GM12878 (cell line): ENCODE results near the gene TK2. TPM values are rescaled to one million over a fixed set of nuclear protein-coding genes. Genes with fewer than 3 reads are reported as not detected.
A peak's percentile ranks its signal among the peaks of the same experiment; 100 is the strongest.

ENCODE experiments used
- CEBPB ChIP-seq, 2 experiments: fragments of 150-350 bp in 1 of 2; IDR thresholded peaks; 2 replicates each; pipeline ENCODE4 v1.6.1; 2012 to 2014; ENCODE audit warnings: low read depth in 2 of 2, low read length in 2 of 2, borderline replicate concordance in 1 of 2, inconsistent platforms in 1 of 2
- EP300 ChIP-seq, 2 experiments: fragments of 150-350 bp in 1 of 2; IDR thresholded peaks; 2 replicates each; pipeline ENCODE4 v1.6.1; 2011 to 2012; ENCODE audit warnings: low read depth in 2 of 2, low read length in 2 of 2, borderline replicate concordance in 1 of 2, improper control_type of control experiment in 1 of 2, inconsistent platforms in 1 of 2; ENCODE audit not compliant: control insufficient read depth in 1 of 2
- HDAC2 ChIP-seq: fragments of 200-600 bp; sonication (generic); IDR thresholded peaks from 2 replicates; pipeline ENCODE4 v1.6.1; 2017
- IKZF2 ChIP-seq, 2 experiments: fragments of 450-650 bp; IDR thresholded peaks; 2 replicates each; pipeline ENCODE4 v1.6.1; 2017; ENCODE audit warnings: mild to moderate bottlenecking in 2 of 2, moderate library complexity in 2 of 2
- NFXL1 ChIP-seq: fragments of 450-650 bp; IDR thresholded peaks from 2 replicates; pipeline ENCODE4 v1.6.1; 2017; ENCODE audit warnings: antibody characterized with exemption, mild to moderate bottlenecking, borderline replicate concordance
- NFYA ChIP-seq: IDR thresholded peaks from 2 replicates; pipeline ENCODE4 v1.6.1; 2011; ENCODE audit warnings: low read depth, mild to moderate bottlenecking, low read length, improper control_type of control experiment, borderline replicate concordance
- NR2C2 ChIP-seq: IDR thresholded peaks from 2 replicates; pipeline ENCODE4 v1.6.1; 2011; ENCODE audit warnings: borderline replicate concordance, low read depth; ENCODE audit not compliant: control insufficient read depth, insufficient read length
- PAX5 ChIP-seq: IDR thresholded peaks from 2 replicates; pipeline ENCODE4 v1.6.1; 2011; ENCODE audit warnings: low read depth, low read length, borderline replicate concordance
- POLR2AphosphoS5 ChIP-seq: IDR thresholded peaks from 2 replicates; pipeline ENCODE4 v1.6.1; 2011; ENCODE audit warnings: mild to moderate bottlenecking, low read length, inconsistent platforms
- RUNX3 ChIP-seq: IDR thresholded peaks from 2 replicates; pipeline ENCODE4 v1.6.1; 2012; ENCODE audit warnings: low read length, inconsistent platforms
- SMC3 ChIP-seq: IDR thresholded peaks from 2 replicates; pipeline ENCODE4 v1.6.1; 2011; ENCODE audit warnings: low read length, improper control_type of control experiment, borderline replicate concordance
- SPI1 ChIP-seq: IDR thresholded peaks from 2 replicates; pipeline ENCODE4 v1.6.1; 2011; ENCODE audit warnings: low read depth, mild to moderate bottlenecking, low read length, moderate library complexity, borderline replicate concordance; ENCODE audit not compliant: insufficient read depth
- ZNF217 ChIP-seq: fragments of 450-650 bp; IDR thresholded peaks from 2 replicates; pipeline ENCODE4 v1.6.1; 2017; ENCODE audit warnings: antibody characterized with exemption, mild to moderate bottlenecking
- ZNF592 ChIP-seq: fragments of 450-650 bp; IDR thresholded peaks from 2 replicates; pipeline ENCODE4 v1.6.1; 2017; ENCODE audit warnings: mild to moderate bottlenecking, moderate library complexity
- polyA plus RNA-seq, 11 experiments: library from polyadenylated mRNA; depleted of rRNA in 4 of 11; unstranded in 6 of 11; stranded (reverse) in 5 of 11; fragments of >200 nt; fragmentation: Nextera tagmentation in 4 of 11; fragmentation: Illumina TruSeq in 1 of 11; extraction: Ambion mirVana in 4 of 11; extraction: Trizol in 1 of 11; gene quantifications; 1 replicate in 1 of 11; 2 replicates in 10 of 11; pipeline versions ENCODE4 v1.2.1 to v1.2.3, GENCODE V29; 2011 to 2016; ENCODE audit warnings: inconsistent platforms in 2 of 11, missing spikeins in 2 of 11, low read depth in 1 of 11
- total RNA-seq, 4 experiments: library from RNA; depleted of rRNA in 3 of 4; stranded (reverse); fragments of >200 nt in 3 of 4; fragmentation: Illumina TruSeq in 1 of 4; extraction: Trizol in 1 of 4; gene quantifications; 2 replicates each; pipeline versions ENCODE4 v1.2.1 to v1.2.3, GENCODE V29; 2013 to 2021
- TF ChIP-seq, protein P1 (sequence below): fragments of 150-350 bp; IDR thresholded peaks from 2 replicates; pipeline ENCODE4 v1.6.1; 2014; ENCODE audit warnings: mild to moderate bottlenecking, low read depth, low read length
- TF ChIP-seq, protein P2 (sequence below): fragments of 150-350 bp; IDR thresholded peaks from 2 replicates; pipeline ENCODE4 v1.6.1; 2016; ENCODE audit warnings: low read depth, low read length

Gene TK2
- total and polyA plus RNA-seq, 10 of the 15 experiments (the other 5 are each of a cell fraction or from before 2014, with no cell fraction given), result 1.3 to 12.4 (median 3.0) TPM

GRCh38 chr16:66521951-66522771 is 27.8 kb downstream of the TK2 start (continued):
- no peak for TF ChIP-seq NR2C2
- TF ChIP-seq CEBPB (IDR thresholded peaks at IDR 0.05; ENCODE audit: borderline replicate concordance in 1 of 2, low read depth in 2 of 2, low read length in 2 of 2), result 0 out of 4 replicates have a peak, but pooled peaks of 1 of the 2 experiments have one; percentile 50
- no peak for TF ChIP-seq POLR2AphosphoS5
- TF ChIP-seq ZNF592, result no peak
- peak; percentile 99 for TF ChIP-seq IKZF2 (IDR thresholded peaks at IDR 0.05)
- TF ChIP-seq SPI1, result peak; percentile 44; the same call in 1 of the 2 replicates
- no peak for TF ChIP-seq NFYA
- TF ChIP-seq EP300 (IDR thresholded peaks at IDR 0.05; ENCODE audit: borderline replicate concordance in 1 of 2, control insufficient read depth in 1 of 2, low read depth in 2 of 2, low read length in 2 of 2), result peak; percentile 66 to 89
- TF ChIP-seq PAX5, result peak; percentile 81; the same call in 1 of the 2 replicates
- TF ChIP-seq, protein P1, sequence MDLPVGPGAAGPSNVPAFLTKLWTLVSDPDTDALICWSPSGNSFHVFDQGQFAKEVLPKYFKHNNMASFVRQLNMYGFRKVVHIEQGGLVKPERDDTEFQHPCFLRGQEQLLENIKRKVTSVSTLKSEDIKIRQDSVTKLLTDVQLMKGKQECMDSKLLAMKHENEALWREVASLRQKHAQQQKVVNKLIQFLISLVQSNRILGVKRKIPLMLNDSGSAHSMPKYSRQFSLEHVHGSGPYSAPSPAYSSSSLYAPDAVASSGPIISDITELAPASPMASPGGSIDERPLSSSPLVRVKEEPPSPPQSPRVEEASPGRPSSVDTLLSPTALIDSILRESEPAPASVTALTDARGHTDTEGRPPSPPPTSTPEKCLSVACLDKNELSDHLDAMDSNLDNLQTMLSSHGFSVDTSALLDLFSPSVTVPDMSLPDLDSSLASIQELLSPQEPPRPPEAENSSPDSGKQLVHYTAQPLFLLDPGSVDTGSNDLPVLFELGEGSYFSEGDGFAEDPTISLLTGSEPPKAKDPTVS, result no peak
- peak; percentile 83 for TF ChIP-seq ZNF217
- TF ChIP-seq NFXL1, result no peak
- TF ChIP-seq RUNX3, result peak; percentile 100
- no peak for TF ChIP-seq HDAC2
- no peak for TF ChIP-seq SMC3
- TF ChIP-seq, protein P2, sequence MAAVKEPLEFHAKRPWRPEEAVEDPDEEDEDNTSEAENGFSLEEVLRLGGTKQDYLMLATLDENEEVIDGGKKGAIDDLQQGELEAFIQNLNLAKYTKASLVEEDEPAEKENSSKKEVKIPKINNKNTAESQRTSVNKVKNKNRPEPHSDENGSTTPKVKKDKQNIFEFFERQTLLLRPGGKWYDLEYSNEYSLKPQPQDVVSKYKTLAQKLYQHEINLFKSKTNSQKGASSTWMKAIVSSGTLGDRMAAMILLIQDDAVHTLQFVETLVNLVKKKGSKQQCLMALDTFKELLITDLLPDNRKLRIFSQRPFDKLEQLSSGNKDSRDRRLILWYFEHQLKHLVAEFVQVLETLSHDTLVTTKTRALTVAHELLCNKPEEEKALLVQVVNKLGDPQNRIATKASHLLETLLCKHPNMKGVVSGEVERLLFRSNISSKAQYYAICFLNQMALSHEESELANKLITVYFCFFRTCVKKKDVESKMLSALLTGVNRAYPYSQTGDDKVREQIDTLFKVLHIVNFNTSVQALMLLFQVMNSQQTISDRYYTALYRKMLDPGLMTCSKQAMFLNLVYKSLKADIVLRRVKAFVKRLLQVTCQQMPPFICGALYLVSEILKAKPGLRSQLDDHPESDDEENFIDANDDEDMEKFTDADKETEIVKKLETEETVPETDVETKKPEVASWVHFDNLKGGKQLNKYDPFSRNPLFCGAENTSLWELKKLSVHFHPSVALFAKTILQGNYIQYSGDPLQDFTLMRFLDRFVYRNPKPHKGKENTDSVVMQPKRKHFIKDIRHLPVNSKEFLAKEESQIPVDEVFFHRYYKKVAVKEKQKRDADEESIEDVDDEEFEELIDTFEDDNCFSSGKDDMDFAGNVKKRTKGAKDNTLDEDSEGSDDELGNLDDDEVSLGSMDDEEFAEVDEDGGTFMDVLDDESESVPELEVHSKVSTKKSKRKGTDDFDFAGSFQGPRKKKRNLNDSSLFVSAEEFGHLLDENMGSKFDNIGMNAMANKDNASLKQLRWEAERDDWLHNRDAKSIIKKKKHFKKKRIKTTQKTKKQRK, result no peak
